Measurements from ENCODE around the gene BGLAP.

DNA sequence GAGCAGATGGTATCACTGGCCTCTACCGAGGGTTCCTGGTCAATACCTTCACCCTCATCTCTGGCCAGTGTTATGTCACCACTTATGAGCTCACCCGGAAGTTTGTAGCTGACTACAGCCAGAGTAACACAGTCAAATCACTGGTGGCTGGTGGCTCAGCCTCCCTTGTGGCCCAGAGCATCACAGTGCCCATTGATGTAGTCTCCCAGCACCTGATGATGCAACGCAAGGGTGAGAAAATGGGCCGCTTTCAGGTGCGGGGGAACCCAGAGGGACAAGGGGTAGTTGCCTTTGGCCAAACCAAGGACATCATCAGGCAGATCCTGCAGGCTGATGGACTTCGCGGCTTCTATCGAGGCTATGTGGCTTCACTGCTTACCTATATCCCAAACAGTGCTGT is 41.9 kb upstream of the BGLAP start:
- TF ChIP-seq, protein P1, sequence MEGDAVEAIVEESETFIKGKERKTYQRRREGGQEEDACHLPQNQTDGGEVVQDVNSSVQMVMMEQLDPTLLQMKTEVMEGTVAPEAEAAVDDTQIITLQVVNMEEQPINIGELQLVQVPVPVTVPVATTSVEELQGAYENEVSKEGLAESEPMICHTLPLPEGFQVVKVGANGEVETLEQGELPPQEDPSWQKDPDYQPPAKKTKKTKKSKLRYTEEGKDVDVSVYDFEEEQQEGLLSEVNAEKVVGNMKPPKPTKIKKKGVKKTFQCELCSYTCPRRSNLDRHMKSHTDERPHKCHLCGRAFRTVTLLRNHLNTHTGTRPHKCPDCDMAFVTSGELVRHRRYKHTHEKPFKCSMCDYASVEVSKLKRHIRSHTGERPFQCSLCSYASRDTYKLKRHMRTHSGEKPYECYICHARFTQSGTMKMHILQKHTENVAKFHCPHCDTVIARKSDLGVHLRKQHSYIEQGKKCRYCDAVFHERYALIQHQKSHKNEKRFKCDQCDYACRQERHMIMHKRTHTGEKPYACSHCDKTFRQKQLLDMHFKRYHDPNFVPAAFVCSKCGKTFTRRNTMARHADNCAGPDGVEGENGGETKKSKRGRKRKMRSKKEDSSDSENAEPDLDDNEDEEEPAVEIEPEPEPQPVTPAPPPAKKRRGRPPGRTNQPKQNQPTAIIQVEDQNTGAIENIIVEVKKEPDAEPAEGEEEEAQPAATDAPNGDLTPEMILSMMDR (conservative IDR thresholded peaks at IDR 0.05; ENCODE audit: low read depth, low read length), result no peak
- no peak for TF ChIP-seq EZH2 (IDR thresholded peaks at IDR 0.05; ENCODE audit: borderline replicate concordance, low read depth, low read length, poor library complexity, severe bottlenecking)
